ENCODE data around the gene PRDM16.
A peak's percentile ranks its signal among the peaks of the same experiment; 100 is the strongest.

Gene PRDM16

GRCh38 chr1:3349161-3349967 lies 280.4 kb downstream of the PRDM16 start:
- DNase-seq, result no peak

- DNase-seq, result no peak
Observed at GRCh38 chr1:3349968-3350299, 280.9 kb downstream of the PRDM16 start.

- no peak for DNase-seq
Observed at GRCh38 chr1:3350506-3351261, 281.7 kb downstream of the PRDM16 start.

- no peak for DNase-seq
Observed at GRCh38 chr1:3351449-3352298, 282.7 kb downstream of the PRDM16 start.

GRCh38 chr1:3352299-3352951 lies 283.4 kb downstream of the PRDM16 start:
- DNase-seq, result no peak

GRCh38 chr1:3352952-3353331 lies 283.9 kb downstream of the PRDM16 start:
- DNase-seq, result no peak

GRCh38 chr1:3353876-3354275 lies 284.9 kb downstream of the PRDM16 start:
- DNase-seq, result no peak

- DNase-seq, result no peak
Observed at GRCh38 chr1:3355089-3355488, 286.1 kb downstream of the PRDM16 start.

GRCh38 chr1:3355894-3356826 lies 287.2 kb downstream of the PRDM16 start:
- DNase-seq, result no peak

- DNase-seq, result no peak
Observed at GRCh38 chr1:3356827-3357460, 287.9 kb downstream of the PRDM16 start.

- DNase-seq, result no peak
Observed at GRCh38 chr1:3357526-3358297, 288.7 kb downstream of the PRDM16 start.

- DNase-seq, result no peak
Observed at GRCh38 chr1:3359351-3359750, 290.3 kb downstream of the PRDM16 start.

GRCh38 chr1:3359756-3360440 lies 290.9 kb downstream of the PRDM16 start:
- DNase-seq, result no peak

GRCh38 chr1:3360646-3361257 lies 291.7 kb downstream of the PRDM16 start:
- no peak for DNase-seq

GRCh38 chr1:3363023-3363422 lies 294.0 kb downstream of the PRDM16 start:
- DNase-seq, result no peak

GRCh38 chr1:3363756-3364155 lies 294.8 kb downstream of the PRDM16 start:
- no peak for DNase-seq

- no peak for DNase-seq
Observed at GRCh38 chr1:3364551-3364950, 295.5 kb downstream of the PRDM16 start.

- DNase-seq, result no peak
Observed at GRCh38 chr1:3364983-3365382, 296.0 kb downstream of the PRDM16 start.

- DNase-seq, result peak in 1 of 5 experiments; percentile 5
Observed at GRCh38 chr1:3365523-3366125, 296.6 kb downstream of the PRDM16 start.
